GM23338 (cell line): ENCODE results near the gene RASGRF2. TPM values are rescaled to one million over a fixed set of nuclear protein-coding genes. Genes with fewer than 3 reads are reported as not detected.

Experiments
- ATAC-seq: fragments of 200-7000 bp; cut with Tn5 transposase; 3 replicates; pipeline ENCODE4 v1.9.1; 2020
- DNase-seq: peaks from one replicate; pipeline ENCODE4 v3.0.0-alpha.2; 2015; ENCODE audit warnings: low spot score
- H2AFZ ChIP-seq: fragments of 200-600 bp; sonication (generic); 2 replicates; pipeline ENCODE4 v1.8.0; 2016; ENCODE audit warnings: antibody characterized with exemption, mild to moderate bottlenecking, moderate library complexity
- H3F3A ChIP-seq: fragments of 200-600 bp; sonication (generic); replicated peaks from 2 replicates; pipeline ENCODE4 v1.8.0; 2017; ENCODE audit warnings: antibody characterized with exemption, mixed run types, low read depth
- H3K27ac ChIP-seq: fragments of 200-600 bp; sonication (generic); 2 replicates; pipeline ENCODE4 v1.6.1; 2016; ENCODE audit warnings: low read depth
- H3K27me3 ChIP-seq: fragments of 200-600 bp; sonication (generic); 2 replicates; pipeline ENCODE4 v1.8.0; 2016; ENCODE audit warnings: mild to moderate bottlenecking, mixed run types, moderate library complexity; ENCODE audit not compliant: insufficient read depth
- H3K36me3 ChIP-seq: fragments of 200-600 bp; sonication (generic); 2 replicates; pipeline ENCODE4 v1.8.0; 2016; ENCODE audit warnings: mild to moderate bottlenecking; ENCODE audit not compliant: insufficient read depth
- H3K4me1 ChIP-seq: fragments of 200-600 bp; sonication (generic); 2 replicates; pipeline ENCODE4 v1.8.0; 2016; ENCODE audit warnings: mild to moderate bottlenecking, moderate library complexity; ENCODE audit not compliant: insufficient read depth
- H3K4me2 ChIP-seq: fragments of 200-600 bp; sonication (generic); 2 replicates; pipeline ENCODE4 v1.7.1; 2017; ENCODE audit warnings: mixed run types
- H3K4me3 ChIP-seq: fragments of 200-600 bp; sonication (generic); 2 replicates; pipeline ENCODE4 v1.6.1; 2016; ENCODE audit warnings: mixed run types
- H3K79me2 ChIP-seq: fragments of 200-600 bp; sonication (generic); replicated peaks from 2 replicates; pipeline ENCODE4 v1.8.0; 2017; ENCODE audit warnings: mild to moderate bottlenecking; ENCODE audit not compliant: insufficient read depth
- H3K9me2 ChIP-seq: fragments of 200-600 bp; sonication (generic); 2 replicates; pipeline ENCODE4 v1.8.0; 2017; ENCODE audit not compliant: insufficient read depth
- H4K20me1 ChIP-seq: fragments of 200-600 bp; sonication (generic); replicated peaks from 2 replicates; pipeline ENCODE4 v1.8.0; 2017; ENCODE audit warnings: mild to moderate bottlenecking; ENCODE audit not compliant: insufficient read depth
- H3K27ac Mint-ChIP-seq: 2 replicates; pipeline ENCODE4 v1.8.0; 2020; ENCODE audit warnings: inconsistent platforms, mild to moderate bottlenecking, moderate library complexity, mixed read lengths
- H3K27me3 Mint-ChIP-seq: 3 replicates; pipeline ENCODE4 v1.8.0; 2022; ENCODE audit warnings: low read depth, mild to moderate bottlenecking, moderate library complexity, mixed read lengths, inconsistent platforms; ENCODE audit not compliant: insufficient read depth, poor library complexity
- H3K36me3 Mint-ChIP-seq: 3 replicates; pipeline ENCODE4 v1.8.0; 2021; ENCODE audit warnings: low read depth, mild to moderate bottlenecking, inconsistent platforms, moderate library complexity, mixed read lengths
- H3K4me1 Mint-ChIP-seq: 3 replicates; pipeline ENCODE4 v1.8.0; 2020; ENCODE audit warnings: mild to moderate bottlenecking, inconsistent platforms, mixed read lengths
- H3K4me3 Mint-ChIP-seq: 3 replicates; pipeline ENCODE4 v1.8.0; 2021; ENCODE audit warnings: moderate library complexity, mild to moderate bottlenecking, inconsistent platforms, mixed read lengths
- H3K9me3 Mint-ChIP-seq: 3 replicates; pipeline ENCODE4 v1.8.0; 2020; ENCODE audit warnings: moderate library complexity, mild to moderate bottlenecking, inconsistent platforms, mixed read lengths
- EZH2 ChIP-seq: fragments of 200-600 bp; sonication (generic); IDR thresholded peaks from one replicate; pipeline ENCODE4 v1.8.0; 2017; ENCODE audit warnings: antibody characterized with exemption, mild to moderate bottlenecking, low read depth; ENCODE audit not compliant: unreplicated experiment
- EZH2phosphoT487 ChIP-seq: fragments of 200-600 bp; sonication (generic); IDR thresholded peaks from one replicate; pipeline ENCODE4 v1.8.1; 2018; ENCODE audit warnings: antibody characterized with exemption; ENCODE audit not compliant: unreplicated experiment
- ZNF114 ChIP-seq: fragments of 250-450 bp; sonication (Bioruptor Pico); IDR thresholded peaks from 2 replicates; pipeline ENCODE4 v1.5.0; 2020; ENCODE audit warnings: mild to moderate bottlenecking, moderate library complexity
- polyA plus RNA-seq: library from polyadenylated mRNA; unstranded; fragments of >200 nt; fragmentation: Nextera tagmentation; extraction: Ambion mirVana; gene quantifications from 2 replicates; pipeline ENCODE4 v1.2.1, GENCODE V29; 2016
- total RNA-seq: library from RNA; depleted of rRNA; stranded (reverse); fragments of >200 nt; shearing (Covaris generic); gene quantifications from 2 replicates; pipeline ENCODE4 v1.2.3, GENCODE V29; 2014
- TF ChIP-seq, protein P1 (sequence below): fragments of 250-450 bp; sonication (Bioruptor Pico); IDR thresholded peaks from 2 replicates; pipeline ENCODE4 v1.5.0; 2020; ENCODE audit warnings: mild to moderate bottlenecking, moderate library complexity
- TF ChIP-seq, protein P2 (sequence below), 2 experiments: fragments of 200-600 bp in 1 of 2; sonication (generic) in 1 of 2; conservative IDR thresholded peaks; 2 replicates each; pipeline versions ENCODE4 v1.5.1 to v1.6.1; 2016 to 2017; ENCODE audit warnings: antibody characterized with exemption in 2 of 2, low read depth in 2 of 2, mild to moderate bottlenecking in 2 of 2, moderate library complexity in 1 of 2

Gene RASGRF2
- total and polyA plus RNA-seq, 2 experiments from 2014 or later = 5.0 to 19.2 TPM

DNA sequence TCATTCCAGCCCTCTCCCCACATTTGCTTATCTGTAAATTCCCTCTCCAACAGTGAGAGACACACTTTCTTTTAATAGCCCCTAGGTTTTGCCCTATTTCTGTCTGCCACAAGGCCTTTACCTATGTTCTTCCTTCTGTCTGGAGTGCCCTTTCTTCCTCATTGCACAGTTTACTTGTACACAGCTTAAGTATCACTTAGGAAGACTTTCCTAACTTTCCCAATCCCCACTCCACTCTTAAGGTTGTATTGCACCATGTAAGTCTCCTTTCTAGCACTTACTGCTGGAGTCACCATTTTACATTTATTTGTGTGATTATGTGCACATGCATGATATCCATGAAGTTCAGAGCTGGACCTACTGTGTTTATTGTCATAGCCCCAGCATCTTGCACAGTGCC is 262.1 kb downstream of the RASGRF2 start (continued):
- TF ChIP-seq, protein P1, sequence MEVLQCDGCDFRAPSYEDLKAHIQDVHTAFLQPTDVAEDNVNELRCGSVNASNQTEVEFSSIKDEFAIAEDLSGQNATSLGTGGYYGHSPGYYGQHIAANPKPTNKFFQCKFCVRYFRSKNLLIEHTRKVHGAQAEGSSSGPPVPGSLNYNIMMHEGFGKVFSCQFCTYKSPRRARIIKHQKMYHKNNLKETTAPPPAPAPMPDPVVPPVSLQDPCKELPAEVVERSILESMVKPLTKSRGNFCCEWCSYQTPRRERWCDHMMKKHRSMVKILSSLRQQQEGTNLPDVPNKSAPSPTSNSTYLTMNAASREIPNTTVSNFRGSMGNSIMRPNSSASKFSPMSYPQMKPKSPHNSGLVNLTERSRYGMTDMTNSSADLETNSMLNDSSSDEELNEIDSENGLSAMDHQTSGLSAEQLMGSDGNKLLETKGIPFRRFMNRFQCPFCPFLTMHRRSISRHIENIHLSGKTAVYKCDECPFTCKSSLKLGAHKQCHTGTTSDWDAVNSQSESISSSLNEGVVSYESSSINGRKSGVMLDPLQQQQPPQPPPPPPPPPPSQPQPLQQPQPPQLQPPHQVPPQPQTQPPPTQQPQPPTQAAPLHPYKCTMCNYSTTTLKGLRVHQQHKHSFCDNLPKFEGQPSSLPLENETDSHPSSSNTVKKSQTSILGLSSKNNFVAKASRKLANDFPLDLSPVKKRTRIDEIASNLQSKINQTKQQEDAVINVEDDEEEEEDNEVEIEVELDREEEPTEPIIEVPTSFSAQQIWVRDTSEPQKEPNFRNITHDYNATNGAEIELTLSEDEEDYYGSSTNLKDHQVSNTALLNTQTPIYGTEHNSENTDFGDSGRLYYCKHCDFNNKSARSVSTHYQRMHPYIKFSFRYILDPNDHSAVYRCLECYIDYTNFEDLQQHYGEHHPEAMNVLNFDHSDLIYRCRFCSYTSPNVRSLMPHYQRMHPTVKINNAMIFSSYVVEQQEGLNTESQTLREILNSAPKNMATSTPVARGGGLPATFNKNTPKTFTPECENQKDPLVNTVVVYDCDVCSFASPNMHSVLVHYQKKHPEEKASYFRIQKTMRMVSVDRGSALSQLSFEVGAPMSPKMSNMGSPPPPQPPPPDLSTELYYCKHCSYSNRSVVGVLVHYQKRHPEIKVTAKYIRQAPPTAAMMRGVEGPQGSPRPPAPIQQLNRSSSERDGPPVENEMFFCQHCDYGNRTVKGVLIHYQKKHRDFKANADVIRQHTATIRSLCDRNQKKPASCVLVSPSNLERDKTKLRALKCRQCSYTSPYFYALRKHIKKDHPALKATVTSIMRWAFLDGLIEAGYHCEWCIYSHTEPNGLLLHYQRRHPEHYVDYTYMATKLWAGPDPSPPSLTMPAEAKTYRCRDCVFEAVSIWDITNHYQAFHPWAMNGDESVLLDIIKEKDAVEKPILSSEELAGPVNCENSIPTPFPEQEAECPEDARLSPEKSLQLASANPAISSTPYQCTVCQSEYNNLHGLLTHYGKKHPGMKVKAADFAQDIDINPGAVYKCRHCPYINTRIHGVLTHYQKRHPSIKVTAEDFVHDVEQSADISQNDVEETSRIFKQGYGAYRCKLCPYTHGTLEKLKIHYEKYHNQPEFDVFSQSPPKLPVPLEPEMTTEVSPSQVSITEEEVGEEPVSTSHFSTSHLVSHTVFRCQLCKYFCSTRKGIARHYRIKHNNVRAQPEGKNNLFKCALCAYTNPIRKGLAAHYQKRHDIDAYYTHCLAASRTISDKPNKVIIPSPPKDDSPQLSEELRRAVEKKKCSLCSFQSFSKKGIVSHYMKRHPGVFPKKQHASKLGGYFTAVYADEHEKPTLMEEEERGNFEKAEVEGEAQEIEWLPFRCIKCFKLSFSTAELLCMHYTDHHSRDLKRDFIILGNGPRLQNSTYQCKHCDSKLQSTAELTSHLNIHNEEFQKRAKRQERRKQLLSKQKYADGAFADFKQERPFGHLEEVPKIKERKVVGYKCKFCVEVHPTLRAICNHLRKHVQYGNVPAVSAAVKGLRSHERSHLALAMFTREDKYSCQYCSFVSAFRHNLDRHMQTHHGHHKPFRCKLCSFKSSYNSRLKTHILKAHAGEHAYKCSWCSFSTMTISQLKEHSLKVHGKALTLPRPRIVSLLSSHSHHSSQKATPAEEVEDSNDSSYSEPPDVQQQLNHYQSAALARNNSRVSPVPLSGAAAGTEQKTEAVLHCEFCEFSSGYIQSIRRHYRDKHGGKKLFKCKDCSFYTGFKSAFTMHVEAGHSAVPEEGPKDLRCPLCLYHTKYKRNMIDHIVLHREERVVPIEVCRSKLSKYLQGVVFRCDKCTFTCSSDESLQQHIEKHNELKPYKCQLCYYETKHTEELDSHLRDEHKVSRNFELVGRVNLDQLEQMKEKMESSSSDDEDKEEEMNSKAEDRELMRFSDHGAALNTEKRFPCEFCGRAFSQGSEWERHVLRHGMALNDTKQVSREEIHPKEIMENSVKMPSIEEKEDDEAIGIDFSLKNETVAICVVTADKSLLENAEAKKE (CRISPR knock-in tag) = no peak
- TF ChIP-seq, protein P2, sequence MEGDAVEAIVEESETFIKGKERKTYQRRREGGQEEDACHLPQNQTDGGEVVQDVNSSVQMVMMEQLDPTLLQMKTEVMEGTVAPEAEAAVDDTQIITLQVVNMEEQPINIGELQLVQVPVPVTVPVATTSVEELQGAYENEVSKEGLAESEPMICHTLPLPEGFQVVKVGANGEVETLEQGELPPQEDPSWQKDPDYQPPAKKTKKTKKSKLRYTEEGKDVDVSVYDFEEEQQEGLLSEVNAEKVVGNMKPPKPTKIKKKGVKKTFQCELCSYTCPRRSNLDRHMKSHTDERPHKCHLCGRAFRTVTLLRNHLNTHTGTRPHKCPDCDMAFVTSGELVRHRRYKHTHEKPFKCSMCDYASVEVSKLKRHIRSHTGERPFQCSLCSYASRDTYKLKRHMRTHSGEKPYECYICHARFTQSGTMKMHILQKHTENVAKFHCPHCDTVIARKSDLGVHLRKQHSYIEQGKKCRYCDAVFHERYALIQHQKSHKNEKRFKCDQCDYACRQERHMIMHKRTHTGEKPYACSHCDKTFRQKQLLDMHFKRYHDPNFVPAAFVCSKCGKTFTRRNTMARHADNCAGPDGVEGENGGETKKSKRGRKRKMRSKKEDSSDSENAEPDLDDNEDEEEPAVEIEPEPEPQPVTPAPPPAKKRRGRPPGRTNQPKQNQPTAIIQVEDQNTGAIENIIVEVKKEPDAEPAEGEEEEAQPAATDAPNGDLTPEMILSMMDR (conservative IDR thresholded peaks at IDR 0.05; ENCODE audit: low read depth in 2 of 2) = no peak
- TF ChIP-seq EZH2phosphoT487 (no peak), ZNF114 (CRISPR knock-in tag) (no peak)

DNA sequence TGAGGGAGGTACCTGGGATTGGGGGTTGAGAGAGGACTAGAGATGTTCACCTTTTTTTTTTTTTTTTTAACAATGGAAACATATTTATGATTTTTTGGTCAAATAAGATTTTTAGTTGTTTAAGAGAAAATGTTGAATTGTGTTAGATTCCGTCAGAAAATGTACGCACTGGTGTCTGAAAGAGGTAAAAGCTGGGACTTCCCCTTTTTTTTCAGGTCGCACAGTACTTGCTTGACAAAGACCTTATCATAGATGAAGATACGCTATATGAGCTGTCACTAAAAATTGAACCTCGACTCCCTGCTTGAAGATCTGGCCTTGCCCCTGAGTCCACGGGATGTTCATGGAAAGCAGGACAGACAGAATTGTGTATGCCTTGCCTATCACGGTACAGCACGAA is 265.3 kb downstream of the RASGRF2 start:
- Mint-ChIP-seq H3K4me1 (no peaks in the 10 kb centered on the region), H3K27ac (no peak overlapping the region), H3K36me3 (no peaks in the 10 kb centered on the region), H3K27me3 (no peaks in the 10 kb centered on the region), H3K9me3 (no peaks in the 10 kb centered on the region), H3K4me3 (no peak overlapping the region)
- Histone ChIP-seq H3K27ac (no peak overlapping the region), H3K4me1 (0 out of 2 replicates have a peak, but pooled peaks cover 7% of the 10 kb centered on the region), H3F3A (no peaks in the 10 kb centered on the region), H3K4me3 (no peak overlapping the region), H3K36me3 (no peaks in the 10 kb centered on the region), H2AFZ (no peak overlapping the region), H3K4me2 (no peak overlapping the region), H4K20me1 (no peaks in the 10 kb centered on the region), H3K9me2 (no peaks in the 10 kb centered on the region), H3K27me3 (no peaks in the 10 kb centered on the region), H3K79me2 (no peaks in the 10 kb centered on the region)
- ATAC-seq (no peak), DNase-seq (no peak)
- TF ChIP-seq EZH2 = no peak
- TF ChIP-seq, protein P2 (conservative IDR thresholded peaks at IDR 0.05; ENCODE audit: low read depth in 2 of 2) = no peak
